Parietal lobe (tissue), 2 donors: ENCODE measurements around the gene GOLGA2. TPM values are rescaled to one million over a fixed set of nuclear protein-coding genes. Genes with fewer than 3 reads are reported as not detected.
A peak's percentile ranks its signal among the peaks of the same experiment; 100 is the strongest.

Experiments used
- small RNA-seq: library from RNA; depleted of rRNA; stranded (forward); fragments of <200 nt; gene quantifications from one replicate; pipeline ENCODE3, GENCODE V24; 2014; ENCODE audit warnings: low replicate concordance
- total RNA-seq: library from RNA; depleted of rRNA; stranded (reverse); fragments of >200 nt; gene quantifications from one replicate; pipeline ENCODE4 v1.2.3, GENCODE V29; 2014

Gene GOLGA2, protein sequence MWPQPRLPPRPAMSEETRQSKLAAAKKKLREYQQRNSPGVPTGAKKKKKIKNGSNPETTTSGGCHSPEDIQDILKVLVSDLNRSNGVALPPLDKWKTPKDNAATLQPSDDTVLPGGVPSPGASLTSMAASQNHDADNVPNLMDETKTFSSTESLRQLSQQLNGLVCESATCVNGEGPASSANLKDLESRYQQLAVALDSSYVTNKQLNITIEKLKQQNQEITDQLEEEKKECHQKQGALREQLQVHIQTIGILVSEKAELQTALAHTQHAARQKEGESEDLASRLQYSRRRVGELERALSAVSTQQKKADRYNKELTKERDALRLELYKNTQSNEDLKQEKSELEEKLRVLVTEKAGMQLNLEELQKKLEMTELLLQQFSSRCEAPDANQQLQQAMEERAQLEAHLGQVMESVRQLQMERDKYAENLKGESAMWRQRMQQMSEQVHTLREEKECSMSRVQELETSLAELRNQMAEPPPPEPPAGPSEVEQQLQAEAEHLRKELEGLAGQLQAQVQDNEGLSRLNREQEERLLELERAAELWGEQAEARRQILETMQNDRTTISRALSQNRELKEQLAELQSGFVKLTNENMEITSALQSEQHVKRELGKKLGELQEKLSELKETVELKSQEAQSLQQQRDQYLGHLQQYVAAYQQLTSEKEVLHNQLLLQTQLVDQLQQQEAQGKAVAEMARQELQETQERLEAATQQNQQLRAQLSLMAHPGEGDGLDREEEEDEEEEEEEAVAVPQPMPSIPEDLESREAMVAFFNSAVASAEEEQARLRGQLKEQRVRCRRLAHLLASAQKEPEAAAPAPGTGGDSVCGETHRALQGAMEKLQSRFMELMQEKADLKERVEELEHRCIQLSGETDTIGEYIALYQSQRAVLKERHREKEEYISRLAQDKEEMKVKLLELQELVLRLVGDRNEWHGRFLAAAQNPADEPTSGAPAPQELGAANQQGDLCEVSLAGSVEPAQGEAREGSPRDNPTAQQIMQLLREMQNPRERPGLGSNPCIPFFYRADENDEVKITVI
- 61.3 TPM for total RNA-seq

DNA sequence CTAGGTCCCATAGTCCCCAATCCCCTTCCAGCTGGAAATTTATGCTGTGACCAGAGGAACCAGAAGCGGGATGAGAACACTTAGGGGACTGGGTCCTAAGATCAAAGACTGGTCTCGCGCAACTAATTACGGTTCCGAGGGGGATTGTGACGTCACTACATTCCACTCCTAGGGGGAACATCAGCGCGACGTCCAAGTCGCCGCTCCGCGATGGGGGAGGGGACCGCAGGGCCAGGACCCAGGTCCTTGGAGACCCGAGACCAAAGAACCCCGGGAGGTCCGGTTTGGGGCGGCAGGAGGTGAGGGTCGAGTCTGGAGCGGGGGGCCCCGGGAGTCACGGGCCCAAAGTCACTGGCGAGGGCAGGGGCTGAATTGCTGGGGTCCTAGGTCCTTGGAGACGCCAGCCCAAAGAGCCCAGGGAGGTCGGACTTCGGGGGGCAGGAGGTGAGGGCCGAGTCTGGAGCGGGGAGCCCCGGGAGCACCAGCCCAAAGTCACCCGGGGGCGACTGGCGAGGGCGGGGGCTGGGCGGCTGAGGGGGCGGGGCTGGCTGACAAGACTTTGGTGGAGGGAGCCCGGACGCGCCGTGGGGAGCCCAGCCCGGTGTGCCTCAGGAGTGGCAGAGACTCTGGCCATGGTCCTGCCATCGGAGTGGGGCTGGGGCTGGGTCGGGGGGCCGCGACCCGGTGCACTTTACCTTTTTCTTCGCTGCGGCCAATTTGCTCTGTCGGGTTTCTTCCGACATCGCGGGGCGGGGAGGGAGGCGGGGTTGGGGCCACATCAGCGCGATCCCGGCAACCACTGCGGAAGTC is at the start of gene GOLGA2:
TSS of gene GOLGA2 (minus strand) at position 810 of the 810 bp plus-strand sequence. CDS start at position 779, 31 bp downstream.

DNA sequence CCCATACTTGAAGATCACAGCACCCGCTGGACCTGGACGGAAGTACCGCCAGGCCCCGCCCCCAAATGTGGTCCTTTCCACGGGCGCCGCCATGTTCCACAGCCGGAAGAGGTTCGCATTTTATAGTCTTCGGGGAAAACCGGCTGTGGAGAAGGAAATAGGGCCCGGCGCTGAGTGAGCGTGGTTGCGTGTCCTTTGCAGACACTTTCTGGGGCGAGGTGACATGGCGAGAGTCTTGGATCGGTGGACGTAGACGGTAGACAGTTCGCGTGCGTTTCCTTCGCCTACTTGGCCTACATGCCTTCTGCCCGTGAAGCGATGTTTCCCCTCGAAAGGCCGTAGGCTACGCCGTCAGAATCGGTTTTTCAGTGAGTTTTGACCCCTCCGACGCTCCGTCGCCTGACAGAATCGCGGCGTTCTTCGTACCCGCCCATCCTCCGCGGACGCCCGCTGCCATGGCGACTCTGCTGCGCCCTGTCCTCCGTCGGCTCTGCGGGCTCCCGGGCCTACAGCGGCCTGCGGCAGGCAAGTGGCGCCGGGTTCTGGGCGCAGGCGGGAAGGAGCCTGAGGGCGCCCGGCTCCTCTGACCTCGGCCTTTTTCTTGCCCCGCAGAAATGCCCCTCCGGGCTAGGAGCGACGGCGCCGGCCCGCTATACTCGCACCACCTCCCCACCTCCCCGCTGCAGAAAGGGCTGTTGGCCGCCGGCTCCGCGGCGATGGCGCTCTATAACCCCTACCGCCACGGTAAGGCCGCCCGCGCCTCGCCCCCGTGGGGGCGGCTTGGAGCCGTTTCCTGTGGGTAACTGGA is 46.8 kb upstream of the GOLGA2 start, which contains the start of the genes COQ4 and TRUB2:
TSS of gene COQ4 (plus strand) at position 436 of the 808 bp plus-strand sequence. CDS start at position 456, 20 bp downstream.
TSS of gene TRUB2 (minus strand) at position 44 of the 808 bp plus-strand sequence. CDS start at position 5, 39 bp downstream.

DNA sequence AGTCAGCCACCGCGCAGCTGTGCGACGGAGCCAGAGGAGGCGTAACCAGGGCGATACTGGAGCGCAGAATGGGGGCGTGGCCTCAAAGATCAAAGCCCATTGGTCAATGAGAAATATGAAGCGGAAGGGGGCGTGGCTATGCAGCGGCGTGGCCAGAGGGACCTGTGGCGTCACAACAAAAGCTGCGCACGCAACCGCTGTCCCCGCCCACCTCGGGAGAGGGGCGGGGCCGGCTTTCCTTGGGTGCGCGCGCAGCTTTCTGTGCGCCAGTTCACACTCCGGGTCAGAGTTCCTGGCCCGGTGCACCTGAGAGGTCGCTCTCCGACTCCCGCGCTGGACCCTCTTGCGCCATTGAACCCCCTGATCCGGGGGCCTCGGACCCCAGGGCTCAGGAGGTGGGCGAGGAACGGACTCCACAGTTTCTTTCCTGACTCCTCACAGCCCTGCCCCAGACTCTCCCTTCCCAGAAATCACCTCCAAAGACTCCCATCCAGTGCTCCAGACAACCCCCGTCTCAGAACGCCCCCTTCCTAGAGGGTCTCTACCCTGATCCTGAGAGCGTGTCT is 284 bp upstream of the GOLGA2 start, which contains the start of gene SWI5:
TSS of gene SWI5 (plus strand) at position 269 of the 566 bp plus-strand sequence.

Small RNA genes within 50 kb of the gene (small RNA-seq; reads per million reads assigned to genes)
- 23.7 reads per million, percentile 92 among the genes with 10 or more reads in this experiment for gene MIR199B
- gene MIR3154, result not detected

Other genes starting within 250 kb of the GOLGA2 start
- 6.9 TPM for gene NAIF1, start 208.7 kb downstream of the GOLGA2 start, total RNA-seq
- gene SLC25A25, start 207.8 kb downstream of the GOLGA2 start, total RNA-seq, result 29.4 TPM
- gene PTGES2, start 148.3 kb downstream of the GOLGA2 start, total RNA-seq, result 49.1 TPM
- not detected for gene LCN2, start 126.6 kb downstream of the GOLGA2 start, total RNA-seq
- gene BBLN, start 115.7 kb downstream of the GOLGA2 start, total RNA-seq, result 43.8 TPM
- 56.3 TPM for gene CIZ1, start 84.4 kb downstream of the GOLGA2 start, total RNA-seq
- 145 TPM for gene DNM1, start 72.6 kb downstream of the GOLGA2 start, total RNA-seq
- 6.6 TPM for gene SWI5, start 269 bp upstream of the GOLGA2 start, total RNA-seq
- 18.8 TPM for gene TRUB2, start 46.4 kb upstream of the GOLGA2 start, total RNA-seq
- 43.5 TPM for gene COQ4, start 46.8 kb upstream of the GOLGA2 start, total RNA-seq
- gene SLC27A4, start 64.5 kb upstream of the GOLGA2 start, total RNA-seq, result 24.7 TPM
- gene URM1, start 95.4 kb upstream of the GOLGA2 start, total RNA-seq, result 16.0 TPM
- gene CERCAM, start 144.8 kb upstream of the GOLGA2 start, total RNA-seq, result 27.2 TPM
- gene ODF2, start 180.0 kb upstream of the GOLGA2 start, total RNA-seq, result 30.4 TPM
- 23.8 TPM for gene GLE1, start 228.7 kb upstream of the GOLGA2 start, total RNA-seq